ENCODE data around the gene SERPINA5.

DNA sequence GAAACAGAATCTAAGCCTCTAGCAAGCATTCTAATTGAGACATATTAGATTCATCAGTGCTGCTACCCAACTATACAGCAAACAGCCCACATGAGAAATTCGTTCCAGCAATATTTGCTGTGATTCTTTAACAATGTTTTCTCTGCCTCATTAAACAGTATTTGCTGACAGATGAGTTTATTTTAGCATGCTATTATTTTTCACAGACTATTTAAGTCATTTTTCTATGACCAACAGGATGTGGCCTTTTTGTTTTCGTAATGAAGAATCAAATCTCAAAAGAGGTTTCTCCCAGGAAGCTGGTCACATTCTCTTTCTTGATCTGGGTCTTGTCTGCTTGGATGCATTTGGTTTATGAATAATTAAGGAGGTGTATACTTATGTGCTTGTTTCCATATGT, 48.8 kb upstream of the SERPINA5 start:
- TF ChIP-seq ZBTB7A (IDR thresholded peaks at IDR 0.05; ENCODE audit: low read depth) = no peak
- TF ChIP-seq, protein P1, sequence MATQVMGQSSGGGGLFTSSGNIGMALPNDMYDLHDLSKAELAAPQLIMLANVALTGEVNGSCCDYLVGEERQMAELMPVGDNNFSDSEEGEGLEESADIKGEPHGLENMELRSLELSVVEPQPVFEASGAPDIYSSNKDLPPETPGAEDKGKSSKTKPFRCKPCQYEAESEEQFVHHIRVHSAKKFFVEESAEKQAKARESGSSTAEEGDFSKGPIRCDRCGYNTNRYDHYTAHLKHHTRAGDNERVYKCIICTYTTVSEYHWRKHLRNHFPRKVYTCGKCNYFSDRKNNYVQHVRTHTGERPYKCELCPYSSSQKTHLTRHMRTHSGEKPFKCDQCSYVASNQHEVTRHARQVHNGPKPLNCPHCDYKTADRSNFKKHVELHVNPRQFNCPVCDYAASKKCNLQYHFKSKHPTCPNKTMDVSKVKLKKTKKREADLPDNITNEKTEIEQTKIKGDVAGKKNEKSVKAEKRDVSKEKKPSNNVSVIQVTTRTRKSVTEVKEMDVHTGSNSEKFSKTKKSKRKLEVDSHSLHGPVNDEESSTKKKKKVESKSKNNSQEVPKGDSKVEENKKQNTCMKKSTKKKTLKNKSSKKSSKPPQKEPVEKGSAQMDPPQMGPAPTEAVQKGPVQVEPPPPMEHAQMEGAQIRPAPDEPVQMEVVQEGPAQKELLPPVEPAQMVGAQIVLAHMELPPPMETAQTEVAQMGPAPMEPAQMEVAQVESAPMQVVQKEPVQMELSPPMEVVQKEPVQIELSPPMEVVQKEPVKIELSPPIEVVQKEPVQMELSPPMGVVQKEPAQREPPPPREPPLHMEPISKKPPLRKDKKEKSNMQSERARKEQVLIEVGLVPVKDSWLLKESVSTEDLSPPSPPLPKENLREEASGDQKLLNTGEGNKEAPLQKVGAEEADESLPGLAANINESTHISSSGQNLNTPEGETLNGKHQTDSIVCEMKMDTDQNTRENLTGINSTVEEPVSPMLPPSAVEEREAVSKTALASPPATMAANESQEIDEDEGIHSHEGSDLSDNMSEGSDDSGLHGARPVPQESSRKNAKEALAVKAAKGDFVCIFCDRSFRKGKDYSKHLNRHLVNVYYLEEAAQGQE (IDR thresholded peaks at IDR 0.05; ENCODE audit: low read depth) = no peak
- TF ChIP-seq TCF12 (IDR thresholded peaks at IDR 0.05; ENCODE audit: low read depth) = no peak
- TF ChIP-seq RAD21 (IDR thresholded peaks at IDR 0.05; ENCODE audit: low read depth) = no peak
- TF ChIP-seq TAF1 (IDR thresholded peaks at IDR 0.05; ENCODE audit: low read depth) = no peak
- TF ChIP-seq EP300 (IDR thresholded peaks at IDR 0.05; ENCODE audit: borderline replicate concordance) = no peak
- no peak for TF ChIP-seq YY1 (IDR thresholded peaks at IDR 0.05; ENCODE audit: low read depth)
- no peak for TF ChIP-seq CEBPB (IDR thresholded peaks at IDR 0.05)
- no peak for TF ChIP-seq EGR1 (IDR thresholded peaks at IDR 0.05)
- TF ChIP-seq CREB1 (IDR thresholded peaks at IDR 0.05; ENCODE audit: low read depth) = no peak
- TF ChIP-seq, protein P2, sequence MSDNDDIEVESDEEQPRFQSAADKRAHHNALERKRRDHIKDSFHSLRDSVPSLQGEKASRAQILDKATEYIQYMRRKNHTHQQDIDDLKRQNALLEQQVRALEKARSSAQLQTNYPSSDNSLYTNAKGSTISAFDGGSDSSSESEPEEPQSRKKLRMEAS (IDR thresholded peaks at IDR 0.05) = no peak
- no peak for TF ChIP-seq FOXM1 (IDR thresholded peaks at IDR 0.05; ENCODE audit: borderline replicate concordance, low read depth)

Data from Ishikawa (cell line).